PFSK-1 (cell line): ENCODE data around the gene STON2.

Experiments
- FOXP2 ChIP-seq: optimal IDR thresholded peaks from 2 replicates; pipeline ENCODE3; 2011; ENCODE audit warnings: borderline replicate concordance, control low read depth, inconsistent platforms; ENCODE audit not compliant: insufficient read depth; ENCODE audit errors: extremely low read length, extremely low read depth
- POLR2AphosphoS5 ChIP-seq: IDR thresholded peaks from 2 replicates; pipeline ENCODE4 v1.6.1; 2012; ENCODE audit warnings: low read depth, mild to moderate bottlenecking, control low read depth, low read length, moderate library complexity
- SIN3A ChIP-seq: IDR thresholded peaks from 2 replicates; pipeline ENCODE4 v1.6.1; 2012; ENCODE audit warnings: mild to moderate bottlenecking, low read length, moderate library complexity, borderline replicate concordance; ENCODE audit not compliant: insufficient read depth
- TAF1 ChIP-seq: IDR thresholded peaks from 2 replicates; pipeline ENCODE4 v1.6.1; 2012; ENCODE audit warnings: low read length, control low read depth, borderline replicate concordance; ENCODE audit not compliant: insufficient read depth
- TF ChIP-seq, protein P1 (sequence below), 2 experiments: IDR thresholded peaks; 2 replicates each; pipeline versions ENCODE4 v1.6.1 to v1.8.0; 2011 to 2012; ENCODE audit warnings: low read depth in 2 of 2, low read length in 2 of 2, control low read depth in 1 of 2, inconsistent platforms in 1 of 2, mild to moderate bottlenecking in 1 of 2, moderate library complexity in 1 of 2; ENCODE audit not compliant: insufficient read depth in 1 of 2

Gene STON2

DNA sequence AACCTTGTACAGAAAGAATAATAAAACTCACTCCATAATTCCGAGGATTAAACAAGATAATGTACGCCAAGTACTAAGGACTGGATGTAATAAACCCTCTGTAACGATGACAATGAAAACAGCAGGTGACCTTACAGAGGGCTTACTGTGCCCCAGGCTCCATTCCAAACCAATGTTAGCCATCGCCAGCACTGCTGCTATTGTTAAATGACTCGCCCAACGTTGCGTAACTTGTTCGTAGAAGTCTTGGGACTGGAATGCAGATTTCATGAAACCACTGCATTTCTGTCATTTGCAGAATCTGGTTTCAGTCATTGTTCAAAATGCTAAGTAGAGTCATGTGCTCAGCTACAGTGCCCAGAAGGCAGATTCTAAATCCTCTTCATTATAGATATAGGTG, 728 bp upstream of the STON2 start:
- TF ChIP-seq POLR2AphosphoS5 (no peak), FOXP2 (no peak), TAF1 (no peak), SIN3A (no peak)
- TF ChIP-seq, protein P1, sequence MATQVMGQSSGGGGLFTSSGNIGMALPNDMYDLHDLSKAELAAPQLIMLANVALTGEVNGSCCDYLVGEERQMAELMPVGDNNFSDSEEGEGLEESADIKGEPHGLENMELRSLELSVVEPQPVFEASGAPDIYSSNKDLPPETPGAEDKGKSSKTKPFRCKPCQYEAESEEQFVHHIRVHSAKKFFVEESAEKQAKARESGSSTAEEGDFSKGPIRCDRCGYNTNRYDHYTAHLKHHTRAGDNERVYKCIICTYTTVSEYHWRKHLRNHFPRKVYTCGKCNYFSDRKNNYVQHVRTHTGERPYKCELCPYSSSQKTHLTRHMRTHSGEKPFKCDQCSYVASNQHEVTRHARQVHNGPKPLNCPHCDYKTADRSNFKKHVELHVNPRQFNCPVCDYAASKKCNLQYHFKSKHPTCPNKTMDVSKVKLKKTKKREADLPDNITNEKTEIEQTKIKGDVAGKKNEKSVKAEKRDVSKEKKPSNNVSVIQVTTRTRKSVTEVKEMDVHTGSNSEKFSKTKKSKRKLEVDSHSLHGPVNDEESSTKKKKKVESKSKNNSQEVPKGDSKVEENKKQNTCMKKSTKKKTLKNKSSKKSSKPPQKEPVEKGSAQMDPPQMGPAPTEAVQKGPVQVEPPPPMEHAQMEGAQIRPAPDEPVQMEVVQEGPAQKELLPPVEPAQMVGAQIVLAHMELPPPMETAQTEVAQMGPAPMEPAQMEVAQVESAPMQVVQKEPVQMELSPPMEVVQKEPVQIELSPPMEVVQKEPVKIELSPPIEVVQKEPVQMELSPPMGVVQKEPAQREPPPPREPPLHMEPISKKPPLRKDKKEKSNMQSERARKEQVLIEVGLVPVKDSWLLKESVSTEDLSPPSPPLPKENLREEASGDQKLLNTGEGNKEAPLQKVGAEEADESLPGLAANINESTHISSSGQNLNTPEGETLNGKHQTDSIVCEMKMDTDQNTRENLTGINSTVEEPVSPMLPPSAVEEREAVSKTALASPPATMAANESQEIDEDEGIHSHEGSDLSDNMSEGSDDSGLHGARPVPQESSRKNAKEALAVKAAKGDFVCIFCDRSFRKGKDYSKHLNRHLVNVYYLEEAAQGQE (IDR thresholded peaks at IDR 0.05; ENCODE audit: insufficient read depth in 1 of 2, low read depth in 2 of 2, low read length in 2 of 2), result no peak

DNA sequence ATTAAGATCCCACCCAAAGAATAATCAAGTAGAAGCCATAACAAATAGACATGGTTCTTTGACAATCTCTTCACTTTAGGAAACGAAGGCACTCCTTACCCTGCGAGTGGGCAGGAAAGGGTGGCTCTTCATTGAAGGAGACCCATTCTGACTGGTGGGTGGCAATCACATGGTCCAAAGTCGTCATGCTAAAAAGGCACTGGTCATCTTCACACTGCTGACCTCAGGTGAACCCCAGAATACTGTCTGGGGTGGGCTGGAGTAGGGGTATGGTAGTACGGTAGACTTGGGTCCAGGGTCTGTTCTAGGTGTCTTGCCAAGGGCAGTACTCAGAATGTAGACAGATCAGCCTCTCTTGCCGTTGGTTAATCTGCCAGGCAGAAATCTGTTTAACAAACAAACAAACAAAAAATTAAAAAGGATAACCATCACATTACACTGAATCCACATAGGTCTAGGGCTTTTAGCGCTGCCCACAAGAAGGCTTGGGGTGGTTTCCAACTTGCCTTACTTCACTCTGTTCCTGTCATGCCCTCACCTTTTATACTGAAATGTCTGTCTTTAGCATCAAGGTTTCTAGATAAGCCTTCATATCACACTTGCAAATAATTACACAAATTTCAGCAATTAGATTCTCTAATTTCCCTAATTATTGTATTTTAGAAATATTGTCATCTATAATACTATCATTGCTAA, 1.8 kb downstream of the STON2 start:
- TF ChIP-seq FOXP2 (no peak), POLR2AphosphoS5 (no peak), SIN3A (no peak), TAF1 (no peak)
- TF ChIP-seq, protein P1 (IDR thresholded peaks at IDR 0.05; ENCODE audit: insufficient read depth in 1 of 2, low read depth in 2 of 2, low read length in 2 of 2), result no peak

DNA sequence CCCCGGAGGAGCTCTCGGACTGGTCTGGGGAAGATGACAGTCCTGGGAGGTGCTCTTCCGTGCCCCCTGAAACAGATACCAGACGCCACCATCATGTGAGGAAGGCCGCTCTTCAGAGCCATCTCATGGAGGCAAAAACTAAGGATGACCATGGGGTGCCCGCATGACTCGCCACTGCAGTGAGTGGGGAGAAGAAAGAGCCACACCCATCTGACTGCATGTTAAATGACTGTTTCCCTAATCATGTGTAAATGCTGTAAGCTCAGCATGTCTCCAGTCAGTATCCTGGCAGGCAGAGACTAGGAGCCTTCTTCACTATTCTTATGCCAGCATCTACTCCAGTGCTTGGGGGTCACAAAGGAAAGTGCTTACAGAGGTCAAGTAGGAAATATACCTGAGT, 4.0 kb downstream of the STON2 start:
- TF ChIP-seq TAF1, result no peak
- TF ChIP-seq, protein P1 (IDR thresholded peaks at IDR 0.05; ENCODE audit: insufficient read depth in 1 of 2, low read depth in 2 of 2, low read length in 2 of 2), result no peak
- TF ChIP-seq POLR2AphosphoS5, result no peak
- TF ChIP-seq SIN3A, result no peak
- TF ChIP-seq FOXP2, result no peak

DNA sequence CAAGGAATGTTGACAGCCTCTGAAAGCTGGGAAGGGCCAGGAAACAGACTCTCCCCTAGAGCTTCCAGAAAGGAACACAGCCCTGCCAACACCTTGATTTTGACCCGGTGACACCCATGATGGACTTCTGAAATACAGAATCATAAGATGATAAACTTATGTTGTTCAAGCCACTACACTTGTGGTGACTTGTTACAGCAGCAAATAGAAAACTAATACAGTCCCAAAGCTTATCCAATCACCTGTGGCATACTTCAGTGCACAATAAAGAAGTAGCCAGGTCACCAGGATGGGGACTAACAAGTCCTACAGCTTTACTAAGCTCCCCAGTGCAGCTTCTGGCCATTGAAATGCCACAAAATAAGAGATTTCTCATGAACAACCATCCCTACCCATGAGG, 5.4 kb downstream of the STON2 start:
- TF ChIP-seq SIN3A (no peak), POLR2AphosphoS5 (no peak), FOXP2 (no peak), TAF1 (no peak)

DNA sequence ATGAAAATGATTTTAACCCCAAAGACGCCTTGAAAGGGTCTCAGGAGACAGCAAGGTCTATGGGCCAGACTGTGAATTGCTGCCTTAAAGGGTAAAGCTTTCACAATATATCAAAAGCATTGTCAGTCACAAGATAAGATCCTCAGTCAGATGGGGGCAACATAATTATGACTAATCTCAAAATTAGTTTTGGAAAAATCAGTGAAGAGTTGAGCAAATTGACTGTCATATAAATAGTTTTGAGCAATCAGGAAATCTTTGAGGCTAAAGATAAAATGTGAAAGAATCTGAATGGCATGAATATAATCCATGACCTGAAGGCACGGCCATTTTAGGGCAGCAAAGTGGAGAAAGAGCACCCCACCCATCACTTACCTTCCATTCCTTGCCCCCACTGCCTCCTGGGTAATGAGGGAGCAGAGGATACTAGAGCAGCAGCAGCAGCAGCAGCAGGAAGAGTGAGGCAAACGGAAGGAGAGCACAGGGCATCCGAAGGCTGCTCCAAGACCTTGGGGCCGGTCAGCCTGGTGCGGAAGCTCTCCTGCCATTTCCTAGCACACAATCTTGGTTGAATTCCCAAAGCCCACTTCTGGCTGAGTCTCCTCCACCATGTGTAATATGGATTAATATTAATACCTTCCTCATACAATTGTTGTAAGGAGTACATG, 7.0 kb downstream of the STON2 start:
- TF ChIP-seq SIN3A, result no peak
- no peak for TF ChIP-seq FOXP2
- no peak for TF ChIP-seq TAF1
- TF ChIP-seq POLR2AphosphoS5, result no peak
- TF ChIP-seq, protein P1 (IDR thresholded peaks at IDR 0.05; ENCODE audit: insufficient read depth in 1 of 2, low read depth in 2 of 2, low read length in 2 of 2), result no peak
